Fibroblast of upper back skin (primary cell): ENCODE measurements around the gene SNPH.

ENCODE experiments used
- DNase-seq: peaks from one replicate; pipeline ENCODE4 v3.0.0-alpha.2; 2013

SNPH gene

DNA sequence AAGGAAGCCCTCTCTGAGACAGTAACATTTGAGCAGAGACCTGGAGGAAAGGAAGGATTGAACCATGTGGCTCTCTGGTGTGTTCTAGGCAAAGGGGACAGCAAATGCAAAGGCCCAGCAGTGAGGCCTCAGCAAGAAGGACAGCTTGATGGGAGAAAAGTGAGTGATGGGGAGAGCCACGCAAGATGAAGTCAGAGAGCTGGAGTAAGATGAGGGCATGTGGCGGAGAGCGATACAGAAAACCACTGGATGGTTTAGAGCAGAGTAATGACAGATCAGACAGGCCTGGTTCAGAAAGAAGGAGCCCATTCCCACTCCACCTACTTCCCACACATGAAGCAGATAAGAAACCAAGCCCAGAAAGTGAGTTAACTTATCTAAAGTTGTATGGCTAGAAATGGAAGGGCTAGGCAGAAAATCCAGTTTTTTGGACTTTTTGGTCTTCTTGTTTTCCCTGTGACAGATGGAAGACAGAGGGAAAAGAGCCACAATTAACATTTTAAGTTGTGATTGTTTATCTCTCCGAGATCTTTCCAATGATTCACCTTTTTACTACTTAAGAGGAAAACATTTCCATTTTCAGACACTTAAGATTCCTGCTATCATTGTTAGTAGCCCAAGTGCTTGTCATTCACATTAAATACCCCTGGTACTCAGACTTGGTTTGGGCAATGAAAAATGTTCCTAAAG is 723 bp upstream of the SNPH start:
- DNase-seq: no peak

DNA sequence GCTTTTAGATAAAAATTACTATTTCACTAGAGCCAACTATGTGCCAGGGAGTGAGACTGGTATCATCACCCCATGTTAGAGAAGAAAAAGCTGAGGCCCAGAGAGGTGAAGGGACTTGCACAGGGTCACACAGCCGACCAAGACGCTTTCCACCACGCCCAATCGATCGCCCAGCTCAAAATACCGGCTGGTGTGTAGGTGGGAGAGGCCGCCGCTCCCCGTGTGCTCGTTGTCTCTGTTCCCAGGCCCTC is 253 bp upstream of the SNPH start:
- no peak for DNase-seq

- no peak for DNase-seq
These were observed 1.1 kb downstream of the SNPH start for GRCh38 chr20:1267161-1267560.

GRCh38 chr20:1267809-1268374 is 1.8 kb downstream of the SNPH start:
- no peak for DNase-seq

GRCh38 chr20:1269235-1269634 is 3.1 kb downstream of the SNPH start:
- no peak for DNase-seq

DNA sequence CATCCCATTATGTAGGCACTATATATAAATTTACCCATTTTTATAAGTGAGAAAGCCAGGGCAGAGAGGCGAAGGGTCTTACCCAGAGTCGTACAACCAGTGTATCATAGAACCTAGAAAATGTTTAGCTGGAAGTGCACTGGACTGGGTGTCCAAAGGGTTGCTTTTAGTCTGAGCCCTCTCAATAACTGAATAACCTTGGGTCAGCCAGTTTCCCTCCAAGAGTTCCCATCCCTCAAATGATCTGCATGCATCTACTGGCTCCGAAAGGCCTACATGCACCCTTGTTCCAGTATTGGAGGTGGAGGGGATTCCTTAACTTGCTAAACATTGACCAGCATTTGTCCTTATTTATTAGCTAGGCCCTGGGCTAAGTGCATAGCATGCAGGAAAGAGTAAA is 3.8 kb downstream of the SNPH start:
- DNase-seq: no peak

GRCh38 chr20:1272368-1273100 is 6.4 kb downstream of the SNPH start:
- no peak for DNase-seq

DNA sequence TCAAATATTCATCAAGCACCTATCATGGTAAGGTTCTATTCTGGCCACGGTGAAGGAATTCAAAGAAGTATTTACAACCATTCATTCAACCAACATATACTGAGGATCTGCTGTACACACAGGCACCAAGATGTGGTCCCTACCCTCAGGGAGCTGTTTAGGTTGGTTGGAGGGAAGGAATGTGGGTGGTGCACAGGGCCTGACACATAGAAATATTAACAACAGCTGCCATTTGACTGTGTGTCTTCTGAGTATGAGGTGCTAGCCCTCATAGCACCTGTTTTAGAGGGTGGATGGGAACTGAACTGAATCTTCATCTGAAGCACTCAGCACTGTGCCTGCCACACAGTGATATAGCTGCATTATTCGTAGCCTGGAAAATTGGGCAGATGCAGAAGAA is 7.3 kb downstream of the SNPH start:
- DNase-seq: no peak

GRCh38 chr20:1274485-1275311 is 8.6 kb downstream of the SNPH start:
- DNase-seq: no peak

DNA sequence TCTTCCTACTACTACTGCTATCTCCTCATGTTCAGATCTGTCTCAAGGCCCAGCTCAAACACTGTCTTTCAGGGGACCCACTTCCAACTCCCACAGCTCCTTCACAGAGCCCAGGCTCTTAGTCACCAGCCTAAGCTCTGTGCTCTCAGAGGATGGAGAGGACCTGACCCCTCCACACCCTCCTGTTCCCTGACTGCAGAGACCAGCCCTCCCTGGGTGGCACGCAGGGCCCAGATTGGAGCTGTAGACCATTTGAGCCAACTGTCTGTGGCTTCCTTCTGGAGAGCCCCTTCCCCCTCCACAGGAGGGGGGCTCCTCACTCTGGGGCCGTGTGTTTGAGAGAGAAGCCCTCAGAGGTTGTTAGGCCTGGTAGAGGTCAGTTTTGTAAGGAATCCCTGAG is 9.8 kb downstream of the SNPH start:
- DNase-seq: no peak

DNA sequence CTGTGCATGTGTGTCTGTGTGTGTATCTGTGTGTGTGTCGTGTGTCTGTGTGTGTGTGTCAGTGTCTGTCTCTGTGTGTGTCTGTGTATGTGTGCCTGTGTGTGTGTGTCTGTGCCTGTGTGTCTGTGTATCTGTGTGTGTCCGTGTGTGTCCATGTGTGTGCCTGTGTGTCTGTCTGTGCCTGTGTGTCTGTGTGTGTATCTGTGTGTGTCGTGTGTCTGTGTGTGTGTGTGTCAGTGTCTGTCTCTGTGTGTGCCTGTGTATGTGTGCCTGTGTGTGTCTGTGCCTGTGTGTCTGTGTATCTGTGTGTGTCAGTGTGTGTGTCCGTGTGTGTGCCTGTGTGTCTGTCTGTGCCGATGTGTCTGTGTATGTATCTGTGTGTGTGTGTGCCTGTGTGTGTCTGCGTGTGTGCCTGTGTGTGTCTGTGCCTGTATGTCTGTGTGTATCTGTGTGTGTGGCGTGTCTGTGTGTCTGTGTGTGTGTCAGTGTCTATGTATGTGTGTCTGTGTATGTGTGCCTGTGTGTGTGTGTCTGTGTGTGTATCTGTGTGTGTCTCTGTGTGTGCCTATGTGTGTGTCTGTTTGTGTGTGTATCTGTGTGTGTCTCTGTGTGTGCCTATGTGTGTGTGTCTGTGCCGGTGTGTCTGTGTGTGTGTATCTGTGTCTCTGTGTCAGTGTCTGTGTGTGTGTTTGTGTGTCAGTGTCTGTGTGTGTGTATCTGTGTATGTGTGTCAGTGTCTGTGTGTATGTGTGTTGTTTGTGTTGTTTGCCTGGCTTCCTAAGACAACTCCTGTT is 11.6 kb downstream of the SNPH start:
- DNase-seq: no peak

- DNase-seq: no peak
These were observed 12.9 kb downstream of the SNPH start for GRCh38 chr20:1278993-1279392.

DNA sequence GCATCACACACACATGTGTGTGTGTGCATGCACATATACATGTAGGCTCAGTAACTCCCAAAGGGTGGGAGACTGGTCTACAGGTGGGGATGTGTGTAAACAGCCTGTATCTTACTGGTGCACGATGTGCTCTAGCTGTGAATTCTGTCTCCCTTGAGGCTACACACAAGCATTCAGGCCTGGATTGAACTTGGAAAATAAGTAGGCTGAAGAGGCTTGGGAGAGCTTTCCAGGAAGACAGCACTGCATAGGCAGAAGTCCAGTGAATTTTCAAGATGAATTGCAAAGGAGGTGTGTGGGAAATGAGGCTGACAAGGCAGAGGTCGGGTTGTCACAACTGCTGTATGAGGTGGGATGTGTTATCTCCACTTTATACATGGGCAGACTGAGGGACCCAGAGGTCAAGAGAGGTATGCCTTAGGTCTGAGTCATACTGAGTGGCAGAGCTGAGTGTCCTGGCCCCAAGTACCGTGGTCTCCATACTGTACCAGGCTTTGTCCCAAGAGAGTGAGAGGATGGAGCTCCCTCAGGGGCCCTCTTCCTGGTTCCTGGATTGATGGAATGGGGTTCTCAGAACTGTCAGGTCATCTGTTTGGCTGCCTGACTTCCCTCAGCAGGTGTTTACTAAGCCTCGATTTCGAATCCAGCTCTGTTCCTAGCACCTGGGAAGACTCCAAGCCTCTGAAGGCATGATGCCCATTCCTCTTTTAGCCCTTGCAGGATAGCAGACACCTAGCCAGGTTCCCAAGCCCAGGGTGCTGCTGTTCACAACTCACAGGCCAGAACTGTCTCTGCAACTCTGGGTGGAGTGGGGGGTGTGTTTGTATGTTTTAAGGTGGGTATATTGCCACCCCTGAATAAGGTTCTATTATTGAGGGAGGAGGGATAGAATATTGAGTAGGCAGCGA is 14.4 kb downstream of the SNPH start:
- DNase-seq: no peak

GRCh38 chr20:1281279-1282057 is 15.4 kb downstream of the SNPH start:
- no peak for DNase-seq

- DNase-seq: no peak
These were observed 16.9 kb downstream of the SNPH start for GRCh38 chr20:1282966-1283365.

- no peak for DNase-seq
These were observed 17.7 kb downstream of the SNPH start for GRCh38 chr20:1283522-1284510.

DNA sequence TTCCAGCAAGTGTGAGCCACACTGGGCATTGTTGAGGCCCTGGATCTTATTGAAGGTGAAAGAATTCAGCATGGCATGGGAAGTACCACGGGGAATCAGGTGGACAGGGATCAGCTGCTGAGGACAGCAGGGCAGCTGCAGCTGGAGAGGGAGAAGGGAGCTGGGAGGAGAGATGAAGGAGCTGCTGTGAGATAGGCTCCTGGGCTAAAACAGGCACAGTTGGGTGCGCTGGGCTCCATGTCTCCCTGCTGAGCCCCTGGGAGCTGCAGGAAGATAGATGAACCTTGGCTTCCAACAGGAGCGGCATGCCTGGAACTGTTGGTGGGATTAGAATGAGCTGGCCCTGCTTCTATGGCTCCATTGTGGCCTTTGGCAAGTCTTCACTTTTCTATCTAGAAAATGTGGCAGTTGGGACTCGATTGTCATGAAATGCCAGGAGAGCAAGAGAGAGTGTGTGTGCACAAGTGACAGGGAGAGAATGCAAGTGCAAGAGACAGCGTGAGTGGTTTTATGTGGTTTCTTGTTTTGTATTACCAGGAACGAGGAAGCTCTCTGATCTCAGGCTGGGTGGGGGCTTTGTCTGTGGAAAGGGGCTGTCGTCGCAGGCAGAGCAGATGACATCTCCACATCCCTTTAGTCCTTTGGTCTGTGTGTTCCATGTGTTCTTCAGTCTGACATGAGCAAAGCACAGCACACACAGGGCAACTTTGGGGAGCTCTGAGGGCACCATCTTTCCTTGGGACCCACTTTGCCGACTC is 20.4 kb downstream of the SNPH start:
- DNase-seq: no peak

- DNase-seq: no peak
These were observed 21.2 kb downstream of the SNPH start for GRCh38 chr20:1287306-1287705.
